SK-N-SH (cell line): ENCODE data around the gene CSHL1. TPM values are rescaled to one million over a fixed set of nuclear protein-coding genes. Genes with fewer than 3 reads are reported as not detected.

Source experiments
- CTCF ChIA-PET: fragments of 300-600, 350-600 bp; formaldehyde crosslinking; extraction: SDS; loops from one replicate; lab custom pipeline; 2021; lab: Yijun Ruan, JAX
- POLR2A ChIA-PET: fragments of 350-600 bp; sonication (Branson Sonifier 250); formaldehyde crosslinking; extraction: SDS; loops from one replicate; lab custom pipeline; 2020; ENCODE audit warnings: antibody characterized with exemption, inconsistent platforms; lab: Yijun Ruan, JAX
- DNase-seq: peaks from one replicate; pipeline ENCODE4 v3.0.0; 2012
- H2AFZ ChIP-seq: fragments of 200-600 bp; sonication (generic); 2 replicates; pipeline ENCODE4 v1.8.1; 2016; ENCODE audit warnings: antibody characterized with exemption, mild to moderate bottlenecking, low read depth
- H3F3A ChIP-seq: fragments of 200-600 bp; sonication (generic); replicated peaks from 2 replicates; pipeline ENCODE3; 2016; ENCODE audit warnings: antibody characterized with exemption, mild to moderate bottlenecking; ENCODE audit not compliant: insufficient read depth
- H3K27ac ChIP-seq, 2 experiments: fragments of 200-500 bp in 1 of 2; fragments of 200-600 bp in 1 of 2; sonication (Bioruptor generic) in 1 of 2; sonication (generic), shearing (Covaris generic) in 1 of 2; 2 replicates each; pipeline versions ENCODE4 v1.5.1 to v1.6.1; 2014 to 2016; ENCODE audit warnings: low read depth in 2 of 2, inconsistent platforms in 1 of 2, low read length in 1 of 2, mild to moderate bottlenecking in 1 of 2, mixed read lengths in 1 of 2
- H3K27me3 ChIP-seq: fragments of 200-600 bp; sonication (generic), shearing (Covaris generic); 2 replicates; pipeline ENCODE4 v1.6.1; 2016; ENCODE audit warnings: mixed run types; ENCODE audit not compliant: insufficient read depth
- H3K36me3 ChIP-seq, 2 experiments: fragments of 200-500 bp in 1 of 2; fragments of 200-600 bp in 1 of 2; sonication (Bioruptor generic) in 1 of 2; sonication (generic) in 1 of 2; replicated peaks in 1 of 2; 2 replicates each; pipeline versions ENCODE3 to v1.5.1; 2014 to 2016; ENCODE audit warnings: low read length in 1 of 2, mild to moderate bottlenecking in 1 of 2; ENCODE audit not compliant: insufficient read depth in 2 of 2, control insufficient read depth in 1 of 2
- H3K4me1 ChIP-seq, 2 experiments: fragments of 200-500 bp in 1 of 2; fragments of 200-600 bp in 1 of 2; sonication (Bioruptor generic) in 1 of 2; sonication (generic), shearing (Covaris generic) in 1 of 2; 2 replicates each; pipeline versions ENCODE4 v1.5.1 to v1.6.1; 2014 to 2016; ENCODE audit warnings: low read depth in 1 of 2, low read length in 1 of 2, mixed run types in 1 of 2; ENCODE audit not compliant: insufficient read depth in 2 of 2, control insufficient read depth in 1 of 2
- H3K4me2 ChIP-seq: fragments of 200-600 bp; sonication (generic), shearing (Covaris generic); 2 replicates; pipeline ENCODE4 v1.6.1; 2017; ENCODE audit warnings: mixed run types
- H3K4me3 ChIP-seq, 2 experiments: fragments of 200-500 bp in 1 of 2; fragments of 200-600 bp in 1 of 2; sonication (Bioruptor generic) in 1 of 2; sonication (generic), shearing (Covaris generic) in 1 of 2; 2 replicates each; pipeline versions ENCODE4 v1.5.1 to v1.8.1; 2014 to 2016; ENCODE audit warnings: low read depth in 2 of 2, inconsistent platforms in 1 of 2, low read length in 1 of 2, mild to moderate bottlenecking in 1 of 2, mixed read lengths in 1 of 2, moderate library complexity in 1 of 2
- H3K79me2 ChIP-seq: fragments of 200-600 bp; sonication (generic); 2 replicates; pipeline ENCODE4 v1.8.1; 2017; ENCODE audit warnings: mild to moderate bottlenecking; ENCODE audit not compliant: insufficient read depth
- H3K9ac ChIP-seq: fragments of 200-600 bp; sonication (generic); 2 replicates; pipeline ENCODE4 v1.6.1; 2017; ENCODE audit warnings: mixed run types
- H3K9me2 ChIP-seq: fragments of 200-600 bp; sonication (generic); 2 replicates; pipeline ENCODE4 v1.6.1; 2017; ENCODE audit warnings: mixed run types
- H3K9me3 ChIP-seq: fragments of 200-600 bp; sonication (generic); 2 replicates; pipeline ENCODE4 v1.6.1; 2017; ENCODE audit warnings: mixed run types, mild to moderate bottlenecking, moderate library complexity
- H4K20me1 ChIP-seq: fragments of 200-600 bp; sonication (generic); 2 replicates; pipeline ENCODE4 v1.6.1; 2017; ENCODE audit warnings: mild to moderate bottlenecking, mixed run types; ENCODE audit not compliant: insufficient read depth
- CHD2 ChIP-seq: fragments of 150-350 bp; IDR thresholded peaks from 2 replicates; pipeline ENCODE4 v1.6.1; 2018; ENCODE audit warnings: low read length; ENCODE audit not compliant: partially characterized antibody
- EP300 ChIP-seq, 2 experiments: IDR thresholded peaks; 2 replicates each; pipeline versions ENCODE4 v1.4.0 to v1.6.1; 2012; ENCODE audit warnings: borderline replicate concordance in 1 of 2, low read depth in 1 of 2, low read length in 1 of 2
- EZH2phosphoT487 ChIP-seq: fragments of 200-600 bp; sonication (generic); IDR thresholded peaks from 2 replicates; pipeline ENCODE4 v1.6.1; 2017; ENCODE audit warnings: low read depth, mixed run types, mild to moderate bottlenecking, antibody characterized with exemption, moderate library complexity, borderline replicate concordance
- FOXJ3 ChIP-seq: sonication (generic); formaldehyde crosslinking; IDR thresholded peaks from 2 replicates; pipeline ENCODE4 v1.5.1; 2020; ENCODE audit warnings: mild to moderate bottlenecking, missing genetic modification reagents
- FOXM1 ChIP-seq: IDR thresholded peaks from 2 replicates; pipeline ENCODE4 v1.4.0; 2012; ENCODE audit warnings: low read depth, mild to moderate bottlenecking
- NFIC ChIP-seq: IDR thresholded peaks from 2 replicates; pipeline ENCODE4 v1.4.0; 2012; ENCODE audit warnings: borderline replicate concordance
- NRF1 ChIP-seq: IDR thresholded peaks from 2 replicates; pipeline ENCODE4 v1.6.1; 2012; ENCODE audit warnings: low read depth, mild to moderate bottlenecking, low read length
- POLR2AphosphoS5 ChIP-seq: IDR thresholded peaks from 2 replicates; pipeline ENCODE4 v1.6.1; 2012; ENCODE audit warnings: low read depth, low read length
- RAD21 ChIP-seq: IDR thresholded peaks from 2 replicates; pipeline ENCODE4 v1.6.1; 2012; ENCODE audit warnings: mild to moderate bottlenecking, low read length
- RCOR1 ChIP-seq: fragments of 150-350 bp; IDR thresholded peaks from 2 replicates; pipeline ENCODE4 v1.6.1; 2017; ENCODE audit warnings: antibody characterized with exemption, low read length
- RFX5 ChIP-seq: IDR thresholded peaks from 2 replicates; pipeline ENCODE4 v1.6.1; 2012; ENCODE audit warnings: mild to moderate bottlenecking, improper control_type of control experiment, low read length
- SIN3A ChIP-seq: IDR thresholded peaks from 2 replicates; pipeline ENCODE4 v1.6.1; 2012; ENCODE audit warnings: low read depth, mild to moderate bottlenecking, low read length, moderate library complexity, borderline replicate concordance
- TEAD4 ChIP-seq: IDR thresholded peaks from 2 replicates; pipeline ENCODE4 v1.4.0; 2012; ENCODE audit warnings: mild to moderate bottlenecking, borderline replicate concordance; ENCODE audit not compliant: insufficient read depth
- USF1 ChIP-seq: IDR thresholded peaks from 2 replicates; pipeline ENCODE4 v1.4.0; 2012; ENCODE audit warnings: low read depth, borderline replicate concordance
- ZBTB33 ChIP-seq: IDR thresholded peaks from 2 replicates; pipeline ENCODE4 v1.4.0; 2012; ENCODE audit warnings: low read depth, borderline replicate concordance
- WGBS: methylation state at CpG from one replicate; pipeline ENCODE4 v1.1.6; 2017; ENCODE audit warnings: low lambda C conversion rate; 5-methylcytosine and 5-hydroxymethylcytosine counted together
- polyA plus RNA-seq, 3 experiments: library from polyadenylated mRNA; depleted of rRNA; stranded (reverse); fragments of >200 nt; gene quantifications; 2 replicates each; pipeline ENCODE4 v1.2.3, GENCODE V29; 2012
- TF ChIP-seq, protein P1 (sequence below): IDR thresholded peaks from 2 replicates; pipeline ENCODE4 v1.4.0; 2012; ENCODE audit warnings: low read depth
- TF ChIP-seq, protein P2 (sequence below): fragments of 150-350 bp; IDR thresholded peaks from 2 replicates; pipeline ENCODE4 v1.6.1; 2017; ENCODE audit warnings: antibody characterized with exemption, low read length, low read depth, borderline replicate concordance

The CSHL1 gene
- polyA plus RNA-seq, 1 of the 3 experiments (the other 2 are of a cell fraction): not detected

GRCh38 chr17:63955232-63955631, 44.2 kb upstream of the CSHL1 start:
- Histone ChIP-seq H3K36me3 (no peaks in the 10 kb centered on the region), H3K9ac (no peak overlapping the region), H3K27ac (no peak overlapping the region), H3K27me3 (peaks cover 6% of the 10 kb centered on the region; the same call in 1 of the 2 replicates), H3K79me2 (no peaks in the 10 kb centered on the region), H3K4me1 (peaks cover 0 to 13% of the 10 kb centered on the region in 2 experiments; a peak in 1 of 4 replicates), H2AFZ (no peak overlapping the region), H3K4me2 (no peak overlapping the region), H3K9me2 (no peaks in the 10 kb centered on the region), H3F3A (no peaks in the 10 kb centered on the region), H4K20me1 (no peaks in the 10 kb centered on the region), H3K9me3 (no peaks in the 10 kb centered on the region), H3K4me3 (no peak overlapping the region)
- TF ChIP-seq CHD2: no peak
- TF ChIP-seq EZH2phosphoT487: no peak
- TF ChIP-seq POLR2AphosphoS5: no peak
- TF ChIP-seq FOXJ3 (CRISPR knock-in tag): no peak
- TF ChIP-seq RAD21: no peak
- TF ChIP-seq, protein P1, sequence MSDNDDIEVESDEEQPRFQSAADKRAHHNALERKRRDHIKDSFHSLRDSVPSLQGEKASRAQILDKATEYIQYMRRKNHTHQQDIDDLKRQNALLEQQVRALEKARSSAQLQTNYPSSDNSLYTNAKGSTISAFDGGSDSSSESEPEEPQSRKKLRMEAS: no peak
- no peak for TF ChIP-seq USF1
- no peak for TF ChIP-seq NFIC
- TF ChIP-seq RFX5: no peak
- no peak for TF ChIP-seq RCOR1
- TF ChIP-seq FOXM1: no peak
- TF ChIP-seq TEAD4: no peak
- TF ChIP-seq ZBTB33: no peak
- no peak for DNase-seq
- ChIA-PET CTCF (interaction anchor here (0.7 to 7.9 kb wide), 9 partner anchors 9 to 178 kb away, joined by 3 to 69 read pairs (median 5); partner anchors contain the start of genes CSHL1 and GH1), POLR2A (no interaction called here)
- 74% methylated on average over 11 of the region's 11 CpGs for WGBS

DNA sequence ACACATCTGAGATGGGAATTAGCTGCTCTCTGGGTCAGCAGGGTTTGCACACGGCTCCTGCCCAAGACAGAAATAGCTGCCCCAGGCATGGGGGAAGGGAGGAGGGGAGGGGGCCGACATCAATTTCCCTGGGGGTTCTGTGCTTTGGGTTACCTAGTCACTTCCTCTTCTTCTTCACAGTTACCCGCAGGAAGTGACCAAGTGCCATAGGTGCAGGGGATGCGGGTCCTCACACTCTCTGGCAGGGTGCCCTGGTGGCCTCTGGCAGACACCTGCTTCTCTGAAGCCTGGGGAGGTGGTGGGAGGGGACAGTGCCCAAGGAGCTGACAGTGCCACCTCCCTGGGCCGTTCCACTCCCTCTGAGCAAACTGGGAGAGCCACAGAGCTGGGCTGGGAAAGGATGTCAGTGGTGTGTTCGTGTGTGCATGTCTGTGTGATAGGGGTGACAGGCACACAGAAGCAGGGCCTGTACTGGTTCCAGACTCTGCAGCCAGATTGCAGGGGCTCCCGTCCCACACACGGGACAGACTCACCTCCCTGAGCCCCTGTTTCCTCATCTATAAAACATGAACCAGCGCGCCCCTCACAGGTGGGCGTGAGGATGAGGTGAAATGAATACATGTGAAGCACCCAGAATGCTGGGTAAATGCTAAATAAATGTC, 43.5 kb upstream of the CSHL1 start:
- no peaks in the 10 kb centered on the region for H3K79me2 ChIP-seq
- H3K4me2 ChIP-seq: no peak overlapping the region
- 47% methylated on average over 11 of the region's 11 CpGs for WGBS
- no peak overlapping the region for H3K27ac ChIP-seq
- H4K20me1 ChIP-seq: no peaks in the 10 kb centered on the region
- H3K4me1 ChIP-seq: peaks cover 0 to 13% of the 10 kb centered on the region in 2 experiments; a peak in 1 of 4 replicates
- TF ChIP-seq NRF1 (no peak), USF1 (no peak), RAD21 (no peak), EP300 (IDR thresholded peaks at IDR 0.05; ENCODE audit: borderline replicate concordance in 1 of 2, low read depth in 1 of 2, low read length in 1 of 2) (no peak), SIN3A (no peak)
- TF ChIP-seq, protein P2, sequence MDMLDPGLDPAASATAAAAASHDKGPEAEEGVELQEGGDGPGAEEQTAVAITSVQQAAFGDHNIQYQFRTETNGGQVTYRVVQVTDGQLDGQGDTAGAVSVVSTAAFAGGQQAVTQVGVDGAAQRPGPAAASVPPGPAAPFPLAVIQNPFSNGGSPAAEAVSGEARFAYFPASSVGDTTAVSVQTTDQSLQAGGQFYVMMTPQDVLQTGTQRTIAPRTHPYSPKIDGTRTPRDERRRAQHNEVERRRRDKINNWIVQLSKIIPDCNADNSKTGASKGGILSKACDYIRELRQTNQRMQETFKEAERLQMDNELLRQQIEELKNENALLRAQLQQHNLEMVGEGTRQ: no peak
- H2AFZ ChIP-seq: no peak overlapping the region
- peaks cover 6% of the 10 kb centered on the region; the same call in 1 of the 2 replicates for H3K27me3 ChIP-seq
- no peak overlapping the region for H3K9ac ChIP-seq
- H3K9me2 ChIP-seq: no peaks in the 10 kb centered on the region
- H3K4me3 ChIP-seq: no peak overlapping the region
- ChIA-PET POLR2A (no interaction called here), CTCF (interaction anchor here (0.6 to 7.9 kb wide), 10 partner anchors 8 to 179 kb away, joined by 3 to 69 read pairs (median 5); partner anchors contain the start of genes CSHL1 and GH1)
- H3K36me3 ChIP-seq: no peaks in the 10 kb centered on the region
- no peaks in the 10 kb centered on the region for H3F3A ChIP-seq
- peak; percentile 61 for DNase-seq
- H3K9me3 ChIP-seq: no peaks in the 10 kb centered on the region
